Activated gamma-delta T cell (primary cell): ENCODE measurements around the gene CDH2.

ENCODE experiments used
- DNase-seq: peaks from one replicate; lab custom pipeline; 2025; lab: John Stamatoyannopoulos, UW
- total RNA-seq, 2 donors: gene quantifications; one replicate each; lab custom pipeline; 2026; lab: John Stamatoyannopoulos, UW

CDH2 gene
- total RNA-seq, result 0.57 to 3.9 reads per million in 2 donors

DNA sequence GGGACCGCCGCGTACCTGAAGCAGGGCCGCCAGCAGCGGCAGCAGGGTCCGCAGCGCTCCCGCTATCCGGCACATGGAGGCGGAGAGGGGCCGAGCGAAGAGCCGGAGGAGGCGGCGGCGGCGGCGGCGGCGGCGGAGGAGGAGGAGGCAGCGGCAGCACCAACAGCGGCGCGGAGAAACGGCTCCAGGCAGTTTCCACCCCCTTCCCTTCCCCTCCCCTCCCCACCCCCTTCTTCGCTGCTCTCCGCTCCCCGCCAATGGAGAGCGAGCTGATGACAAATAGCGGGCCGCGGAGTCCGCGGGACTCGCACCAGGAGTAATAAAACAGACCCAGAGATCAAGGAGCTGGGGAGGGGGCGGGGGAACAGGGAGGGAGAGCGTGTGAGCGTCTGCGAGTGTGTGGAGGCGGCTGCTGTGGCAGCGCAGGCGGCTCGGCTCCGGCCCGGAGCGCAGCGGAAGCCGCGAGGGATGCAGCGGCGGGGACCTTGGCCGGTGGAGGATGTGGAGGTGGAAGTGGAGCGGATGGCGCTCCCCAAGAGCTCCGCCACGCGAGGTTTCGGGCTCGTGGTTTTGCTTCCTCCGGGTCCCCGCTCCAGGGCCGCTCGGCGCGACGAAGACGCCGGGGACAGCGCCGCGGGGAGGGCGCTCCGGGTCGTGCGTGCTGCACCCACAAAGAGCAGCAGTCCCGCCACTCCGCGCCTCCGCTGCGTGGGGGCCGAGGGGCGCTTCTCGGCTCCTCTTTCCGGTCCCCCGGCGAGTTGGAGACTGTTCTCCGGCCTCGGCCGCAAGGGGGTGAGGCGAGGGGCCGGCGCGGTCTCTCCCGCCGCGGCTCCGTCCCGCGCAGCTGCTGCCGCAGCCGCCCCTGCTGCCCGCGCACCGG, at the start of gene CDH2:
Gene CDH2 (minus strand): TSS at position 183 of the 880 bp plus-strand sequence. CDS start 108 bp downstream, at position 75.
- DNase-seq, result peak; percentile 8

DNA sequence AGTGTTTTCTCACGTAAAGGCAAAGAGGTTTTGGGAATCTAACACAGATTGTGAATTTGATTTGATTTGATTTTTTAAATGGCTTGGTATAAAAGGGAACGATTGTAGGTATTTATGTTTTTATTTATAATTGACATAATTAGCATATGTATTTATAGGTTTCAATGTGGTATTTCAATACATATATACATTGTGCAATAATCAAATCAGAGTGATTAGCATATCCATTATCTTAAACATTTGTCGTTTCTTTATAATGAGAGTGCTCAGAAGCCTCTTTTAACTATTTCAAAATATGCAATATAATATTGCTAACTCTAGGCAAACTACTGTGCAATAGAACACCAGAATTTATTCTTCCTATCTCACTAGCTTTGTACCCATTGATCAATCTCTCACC, 35.1 kb upstream of the CDH2 start:
- no peak for DNase-seq

DNA sequence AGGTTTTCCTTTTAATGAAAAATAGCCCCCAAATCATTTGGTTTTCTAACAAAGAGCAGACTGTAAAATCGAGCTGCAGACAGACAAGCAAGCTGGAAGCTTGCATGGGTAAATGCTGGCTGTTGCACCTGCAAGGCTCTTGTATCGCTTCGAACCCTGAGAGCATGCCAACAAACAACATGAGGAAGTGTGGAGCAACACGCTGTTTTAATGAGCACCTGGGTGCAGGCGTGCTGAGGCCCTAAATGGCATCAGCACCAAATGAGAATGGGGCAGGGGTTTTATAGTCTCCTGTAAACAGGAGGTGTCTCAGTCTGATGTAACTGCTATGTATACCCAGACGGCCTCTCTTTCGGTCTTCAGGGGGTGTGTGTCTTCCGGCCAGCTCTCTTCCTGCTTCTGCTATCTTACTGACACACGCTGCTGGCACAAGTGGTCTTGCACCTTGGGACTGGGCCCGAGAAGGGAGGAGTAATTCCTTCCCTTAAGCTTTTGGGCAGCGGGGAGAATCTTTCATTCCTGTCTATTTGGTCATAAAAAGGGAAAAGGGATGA, 31.9 kb upstream of the CDH2 start:
- no peak for DNase-seq

DNA sequence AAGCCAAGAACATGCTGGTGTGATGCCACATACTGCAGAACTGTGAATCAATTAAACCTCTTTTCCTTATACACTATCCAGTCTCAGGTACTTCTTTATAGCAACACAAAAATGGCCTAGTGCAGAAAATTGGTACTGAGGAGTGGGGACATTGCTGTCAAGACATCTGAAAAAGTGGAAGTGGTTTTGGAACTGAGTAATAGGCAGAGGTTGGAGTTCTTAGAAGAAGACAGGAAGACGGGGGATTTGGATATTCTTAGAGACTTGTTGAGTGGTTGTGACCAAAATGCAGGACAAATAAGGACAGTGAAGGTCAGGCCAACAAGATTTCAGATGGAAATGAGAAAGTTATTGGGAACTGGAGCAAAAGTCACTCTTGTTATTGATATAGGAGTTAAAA, 31.3 kb upstream of the CDH2 start:
- DNase-seq, result no peak

DNA sequence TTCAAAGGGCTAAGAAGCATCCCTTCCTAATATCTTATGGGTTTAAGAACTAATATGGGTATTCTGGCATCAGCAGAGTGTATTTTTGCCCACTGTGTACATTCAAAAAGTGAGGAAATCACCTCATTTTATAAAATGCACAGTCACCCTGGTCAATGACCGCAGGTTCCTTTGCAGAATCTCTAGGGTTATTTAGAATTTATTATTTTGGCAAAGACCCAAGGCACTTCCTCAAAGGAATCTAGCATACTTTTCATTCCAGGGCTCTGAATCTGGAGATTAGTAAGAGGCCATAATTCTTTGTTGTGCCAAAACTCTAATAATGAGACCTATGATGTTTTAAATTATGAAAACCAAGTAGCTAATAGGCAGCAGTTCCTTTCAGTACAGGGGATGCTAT, 27.2 kb upstream of the CDH2 start:
- DNase-seq, result no peak

DNA sequence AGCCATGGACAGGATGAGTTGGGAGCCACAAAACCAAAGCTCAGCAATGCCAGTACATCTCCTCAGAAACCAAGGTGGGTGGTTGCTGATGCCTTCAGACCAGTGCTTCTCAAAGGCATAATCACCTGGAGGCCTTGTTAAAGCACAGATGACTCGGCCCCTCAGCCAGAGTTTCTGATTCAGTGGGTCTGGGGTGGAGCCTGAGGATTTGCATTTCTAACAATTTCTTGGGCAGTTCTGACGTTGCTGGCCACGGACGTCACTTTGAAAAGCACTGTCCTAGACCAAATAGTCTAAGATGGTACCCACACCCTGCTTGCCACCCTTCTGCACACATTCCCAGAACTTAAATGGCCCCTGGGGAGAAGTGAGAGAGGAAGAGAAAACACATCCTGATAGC, 24.1 kb upstream of the CDH2 start:
- no peak for DNase-seq

DNA sequence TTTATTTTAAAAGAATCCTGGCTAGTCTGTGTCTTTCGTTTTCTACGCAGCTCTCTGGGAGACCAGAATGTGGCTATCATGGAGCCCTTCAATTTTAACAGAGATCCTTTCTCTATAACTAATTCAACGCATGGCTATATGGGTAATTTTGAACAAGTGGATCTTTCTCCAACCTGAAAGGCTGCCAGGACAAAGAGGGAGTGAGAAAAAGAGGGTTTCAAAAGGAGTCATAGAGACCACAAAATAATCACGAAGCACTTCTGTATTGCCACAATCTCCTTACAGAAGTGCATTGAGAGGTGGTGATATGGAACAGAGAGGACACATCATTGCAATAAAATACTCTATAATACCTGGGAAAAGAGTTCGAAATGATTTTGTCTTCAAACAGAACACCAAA, 21.7 kb upstream of the CDH2 start:
- no peak for DNase-seq

DNA sequence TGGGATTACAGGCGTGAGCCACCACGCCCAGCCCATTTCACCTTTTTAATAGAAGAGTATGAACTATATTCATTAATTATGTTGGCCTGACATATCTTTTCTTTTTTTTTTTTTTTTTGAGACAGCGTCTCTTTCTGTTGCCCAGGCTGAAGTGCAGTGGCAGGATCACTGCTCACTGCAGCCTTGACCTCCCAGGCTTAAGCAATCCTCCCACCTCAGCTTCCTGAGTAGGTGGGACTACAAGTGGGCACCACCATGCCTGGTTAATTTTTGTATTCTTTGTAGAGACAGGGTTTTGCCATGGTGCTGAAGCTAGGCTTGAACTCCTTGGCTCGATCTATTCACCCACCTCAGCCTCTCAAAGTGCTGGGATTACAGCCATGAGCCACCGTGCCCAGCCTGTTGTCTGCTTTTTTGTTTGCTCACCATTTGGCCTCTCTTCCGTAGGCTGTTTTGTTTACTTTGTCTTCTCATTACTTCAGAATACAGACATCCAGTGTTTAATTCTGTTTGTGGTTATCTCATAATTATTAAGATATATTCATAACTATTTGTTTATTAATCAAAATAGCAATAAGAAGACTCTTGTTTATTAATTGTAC, 16.3 kb upstream of the CDH2 start:
- no peak for DNase-seq

DNA sequence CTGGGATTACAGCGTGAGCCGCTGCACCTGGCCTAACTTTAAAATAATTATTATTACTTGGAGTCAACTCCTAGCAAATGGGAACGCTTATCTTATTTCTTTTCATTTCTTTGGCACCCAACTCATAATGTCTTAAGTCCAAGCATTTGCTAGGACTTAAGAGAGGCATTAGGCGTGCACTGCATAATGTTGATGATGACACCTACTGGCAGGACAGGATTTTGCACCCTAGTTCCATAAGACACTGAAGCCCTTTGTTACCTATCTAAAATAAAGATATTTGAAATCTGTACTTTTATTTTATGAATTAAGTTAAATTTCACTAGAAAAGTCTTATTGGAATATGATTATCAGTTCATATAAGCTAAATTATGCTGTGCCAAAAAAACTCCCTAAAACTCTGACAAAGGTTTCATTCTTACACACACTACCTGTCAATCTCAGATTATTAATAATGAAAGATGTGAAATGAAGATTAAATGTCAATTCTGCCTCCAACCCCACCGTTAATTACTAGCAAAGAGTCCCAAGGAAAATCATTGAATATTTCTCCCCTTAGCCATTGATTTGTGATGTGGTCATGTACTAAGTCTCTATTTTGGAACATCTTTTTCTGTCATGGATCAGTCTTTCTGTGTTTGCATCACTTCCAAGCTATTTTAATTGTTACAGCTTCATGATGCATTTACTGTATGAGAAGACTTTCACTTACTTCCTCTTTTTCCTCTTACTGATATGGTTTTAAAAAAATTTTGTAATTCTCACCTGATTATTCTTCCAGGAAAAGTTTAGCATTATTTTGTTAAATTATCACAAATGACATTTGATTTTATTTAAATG, 12.7 kb upstream of the CDH2 start:
- DNase-seq, result no peak

DNA sequence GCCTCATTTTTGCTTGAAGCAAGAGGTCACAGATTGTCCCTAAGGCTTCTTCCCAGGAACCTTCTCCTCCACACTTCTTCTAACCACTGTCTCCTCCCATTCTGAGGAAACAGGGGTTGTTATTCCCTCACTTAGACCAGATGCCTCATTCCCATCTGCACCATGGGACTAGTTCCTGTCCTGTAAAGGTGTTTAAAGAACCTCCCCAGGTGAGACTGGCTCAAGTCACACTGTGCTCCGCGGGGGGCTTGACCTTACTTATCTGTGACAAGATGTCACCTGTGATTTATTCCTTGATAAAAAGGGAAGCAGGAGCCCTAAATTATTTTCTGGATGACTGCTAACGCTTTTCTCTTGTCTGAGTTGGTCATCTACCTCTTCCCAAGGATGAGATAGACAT, 8.2 kb upstream of the CDH2 start:
- no peak for DNase-seq

DNA sequence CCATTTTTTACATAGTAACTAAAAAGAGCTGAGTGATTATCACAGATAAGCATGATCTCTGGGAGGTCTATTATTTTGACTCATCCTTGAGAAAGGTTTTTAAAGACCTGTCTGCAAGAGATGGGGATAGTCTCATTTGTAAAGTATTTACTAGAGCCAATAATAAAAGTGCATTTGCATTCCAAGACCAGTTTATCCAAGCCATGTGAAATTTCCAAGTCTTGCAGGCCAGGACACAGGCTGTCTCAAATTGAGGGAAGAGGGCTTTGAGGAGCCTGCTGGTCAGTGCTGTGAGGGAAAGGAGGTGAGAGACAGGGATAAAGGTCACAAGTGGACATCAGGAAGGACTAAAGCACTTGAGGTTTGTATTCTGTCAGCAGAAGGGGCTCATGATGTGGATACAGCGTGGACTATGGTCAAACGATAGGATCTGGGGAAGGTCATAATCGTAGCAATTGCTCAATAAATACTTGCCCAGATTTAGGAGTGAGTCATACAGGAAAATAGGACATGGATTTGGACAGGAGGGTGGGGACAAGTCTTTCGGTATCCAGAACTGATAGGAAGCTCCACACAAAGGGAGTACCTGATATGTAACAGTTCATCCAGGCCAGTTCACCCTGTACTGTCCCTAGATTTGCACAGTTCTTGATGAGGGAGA, 6.6 kb upstream of the CDH2 start:
- DNase-seq, result no peak

DNA sequence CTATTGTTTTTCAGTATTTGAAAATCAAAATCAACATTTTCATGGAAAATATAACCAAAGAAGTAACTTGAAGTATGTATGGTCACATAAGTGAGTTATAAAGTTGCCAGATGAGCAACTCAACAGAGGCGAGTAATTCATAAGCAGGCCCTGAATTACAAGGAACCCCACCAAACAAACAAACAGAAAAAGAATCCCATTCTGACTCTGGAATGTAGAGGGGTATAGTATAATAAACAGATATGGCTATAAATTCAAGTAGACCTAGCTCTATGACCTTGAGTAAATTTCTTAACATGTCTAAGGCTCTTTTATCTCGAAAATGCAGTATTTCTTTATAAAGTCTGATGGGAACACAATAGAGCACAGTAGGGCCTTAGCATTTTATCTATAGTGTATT, 4.7 kb upstream of the CDH2 start:
- DNase-seq, result no peak

DNA sequence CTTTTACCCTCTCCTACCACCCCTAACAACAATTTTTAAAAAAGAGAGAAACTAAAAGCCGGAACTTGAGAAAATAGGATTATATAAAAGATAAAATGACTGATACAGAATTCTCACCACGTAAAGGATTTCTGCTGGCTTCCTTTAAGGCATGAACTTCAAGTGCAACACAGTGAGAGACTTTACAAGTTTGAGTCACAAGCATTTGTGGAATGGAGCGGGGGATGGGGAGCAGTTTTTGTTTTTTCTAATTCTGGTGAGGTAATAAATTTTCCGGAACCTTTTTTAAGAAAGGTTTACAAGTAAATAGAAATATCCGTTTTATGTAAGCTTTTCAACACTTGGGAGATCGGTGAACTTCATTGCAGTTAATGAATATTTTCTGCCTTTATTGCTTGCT, 1.8 kb upstream of the CDH2 start:
- no peak for DNase-seq

DNA sequence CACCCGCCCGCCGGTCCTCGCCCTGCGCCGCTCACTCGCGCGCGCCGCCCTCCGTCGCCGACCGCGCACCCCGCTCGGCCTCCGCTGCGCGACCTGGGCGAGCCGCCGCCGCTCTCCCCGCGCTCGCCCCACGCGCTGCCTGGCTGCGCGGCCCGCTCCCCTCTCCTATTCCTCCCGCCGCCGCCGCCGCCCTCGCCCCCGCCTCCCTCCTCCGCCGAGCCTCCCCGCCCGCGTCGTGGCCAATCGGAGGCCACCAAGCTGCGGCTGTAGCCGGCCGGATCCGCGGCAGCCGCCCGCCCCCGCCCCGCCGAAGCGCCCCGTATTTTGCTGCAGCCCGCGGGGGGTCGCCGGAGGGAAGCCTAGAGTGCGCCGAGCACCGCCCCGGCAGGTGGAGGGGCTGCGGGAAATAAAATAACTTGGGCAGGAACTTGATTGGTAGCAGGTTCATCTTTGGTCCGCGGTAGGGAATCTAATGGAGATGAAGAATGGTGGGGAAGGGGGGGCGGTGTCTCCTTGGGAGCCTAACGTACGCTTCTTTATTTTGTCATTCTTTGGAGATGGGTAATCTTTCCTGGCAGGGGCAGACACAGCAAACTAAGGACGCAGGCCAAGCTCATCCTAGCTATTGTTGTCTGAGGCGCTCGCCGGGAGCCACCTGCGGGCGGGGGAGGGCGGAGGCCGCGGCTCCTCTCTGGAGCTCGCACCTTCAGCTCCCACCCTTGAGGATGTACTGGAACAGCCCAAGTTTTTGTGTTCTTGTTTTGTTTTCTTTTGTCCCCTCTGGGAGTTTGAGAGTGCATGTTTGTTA, 1.1 kb upstream of the CDH2 start:
- peak; percentile 15 for DNase-seq

DNA sequence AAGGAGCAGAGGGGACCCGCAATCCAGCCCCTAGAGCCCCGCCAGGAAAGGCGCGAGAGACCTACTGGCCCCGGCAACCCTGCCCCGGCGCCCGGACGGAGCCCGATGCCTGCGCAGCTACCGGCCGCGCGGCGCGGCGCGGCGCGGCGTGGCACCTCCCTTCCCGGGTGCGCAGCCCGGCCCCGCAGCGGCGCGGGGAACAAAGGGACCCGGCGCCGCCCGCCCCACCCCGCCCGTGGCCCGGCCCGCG, 307 bp downstream of the CDH2 start:
- no peak for DNase-seq

DNA sequence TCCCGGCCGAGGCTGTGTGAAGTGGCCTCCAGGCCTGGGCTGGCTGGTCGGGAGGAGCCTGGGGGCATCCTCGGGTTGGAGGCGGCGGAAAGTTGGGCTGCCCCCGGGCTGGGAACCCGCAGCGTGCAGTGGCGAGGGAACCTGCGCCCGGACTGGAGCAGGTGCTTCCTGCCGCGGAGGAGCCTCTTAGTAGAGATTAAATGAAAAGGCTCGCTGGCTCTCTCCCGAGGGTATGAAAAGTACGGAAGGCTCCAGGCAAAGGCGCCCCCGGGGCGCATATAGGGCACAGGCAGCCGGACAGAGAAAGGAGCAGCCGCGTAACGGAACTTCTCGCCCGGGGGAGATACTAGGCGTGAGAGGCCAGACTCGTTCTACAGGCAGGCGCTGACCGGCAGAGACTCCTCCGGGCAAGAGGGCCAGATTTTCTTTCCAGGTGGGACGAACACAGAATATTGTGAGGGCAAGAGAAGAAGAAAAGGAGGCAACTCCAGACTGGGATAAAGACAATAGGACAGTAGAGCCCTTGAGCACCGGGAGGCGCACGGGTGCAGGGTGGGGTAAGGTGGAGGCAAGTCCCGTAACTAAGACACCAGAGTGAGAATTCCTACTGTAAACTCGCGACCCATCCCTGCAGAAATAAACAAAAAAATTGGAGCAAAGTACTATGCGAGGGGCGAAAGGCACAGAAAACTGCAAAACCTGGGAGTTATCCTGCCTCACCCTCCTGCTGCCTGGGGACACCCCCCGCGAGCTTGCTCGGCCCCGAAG, 816 bp downstream of the CDH2 start:
- no peak for DNase-seq

DNA sequence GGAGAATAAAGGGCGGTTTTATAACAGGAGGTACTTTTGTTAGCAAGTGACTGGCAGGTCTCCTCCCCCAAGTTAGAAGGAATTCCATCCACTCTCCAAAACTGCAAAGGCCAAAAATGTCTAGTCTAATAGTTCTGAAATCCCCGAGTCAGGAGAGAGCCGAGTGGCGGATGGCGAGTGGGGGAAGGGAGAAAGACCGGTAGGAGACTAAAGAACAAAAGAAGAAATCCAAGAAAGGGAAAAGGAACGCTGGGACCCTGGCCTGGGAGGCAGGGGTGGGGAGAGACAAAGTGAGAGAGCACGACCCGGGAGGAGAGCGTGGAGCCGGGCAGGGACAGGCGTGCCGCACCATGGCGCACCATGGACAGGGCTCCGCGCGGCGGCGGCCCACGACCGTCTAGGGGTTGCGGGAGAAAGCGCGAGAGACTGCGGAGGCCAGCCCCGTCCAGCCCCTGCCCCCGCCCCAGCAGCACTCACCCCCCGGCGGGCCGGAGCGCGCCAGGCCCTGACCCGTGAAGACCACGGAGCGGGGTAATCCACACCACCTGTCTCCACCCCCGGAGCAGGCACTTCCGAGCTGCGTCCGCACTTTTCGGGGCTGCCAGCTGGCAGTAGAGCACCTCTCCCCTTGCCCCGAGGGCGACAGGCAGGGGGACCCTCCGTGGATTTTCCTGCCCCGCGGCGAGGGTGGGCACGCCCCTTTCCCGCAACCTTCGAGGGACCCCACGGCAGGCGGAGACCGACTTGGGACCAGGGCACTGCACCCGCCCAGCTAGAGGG, 1.6 kb downstream of the CDH2 start:
- peak; percentile 13 for DNase-seq

DNA sequence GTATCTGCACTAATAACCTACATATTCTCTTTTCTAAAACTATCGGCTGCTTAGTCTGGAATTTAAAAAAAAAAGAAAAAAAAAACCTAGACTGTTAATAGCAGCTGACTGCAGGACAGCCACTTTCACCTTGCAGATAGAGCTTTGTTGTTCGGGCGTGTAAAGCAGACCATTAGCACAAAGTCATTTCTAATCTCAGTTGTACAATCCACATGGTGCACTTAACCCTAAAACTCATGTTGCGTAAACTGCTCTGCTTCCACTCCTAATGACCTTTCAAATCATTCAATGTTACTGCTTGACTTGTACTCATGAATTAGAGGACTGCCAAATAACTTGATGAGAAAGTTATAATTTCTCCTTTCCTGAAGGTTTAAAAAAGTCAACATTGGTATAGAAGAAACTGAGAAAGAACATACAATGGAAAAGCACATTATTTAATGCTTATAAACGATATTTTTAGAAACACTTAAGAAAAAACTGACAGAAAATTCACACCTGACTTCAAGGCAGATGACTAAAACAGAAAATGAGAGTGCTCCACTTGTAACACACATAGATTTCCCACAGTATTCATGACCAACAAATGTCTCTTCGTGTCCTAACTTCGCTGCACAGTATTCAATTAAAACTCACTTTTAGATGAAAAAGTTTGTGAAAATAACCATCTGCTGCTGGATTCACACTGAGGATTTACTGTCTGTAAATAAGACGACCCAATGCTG, 2.6 kb downstream of the CDH2 start:
- DNase-seq, result no peak

DNA sequence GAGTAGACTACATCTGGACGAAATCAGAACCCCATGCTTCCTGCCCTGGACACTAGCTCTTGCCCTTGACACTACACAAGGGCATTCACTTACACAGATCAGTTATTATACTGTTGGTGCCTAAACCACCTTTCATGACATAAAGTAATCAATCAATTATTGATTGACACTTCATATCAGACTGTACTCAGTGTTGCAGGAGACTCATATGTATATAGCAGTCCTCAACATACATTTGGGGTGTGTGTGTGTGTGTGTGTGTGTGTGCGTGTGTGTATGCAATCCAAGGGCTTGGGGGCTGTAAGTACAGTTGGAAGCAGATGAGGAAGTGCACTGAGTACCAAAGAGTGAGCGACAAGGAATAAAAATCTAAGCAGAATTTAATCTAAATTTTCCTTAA, 5.1 kb downstream of the CDH2 start:
- DNase-seq, result no peak
